GM21423 (cell line): Measurements from ENCODE around the gene PPP1R13B.

Experiments
- ATAC-seq: cut with Tn5 transposase; IDR thresholded peaks from one replicate; pipeline ENCODE4 v1.9.1; 2021; ENCODE audit warnings: mild to moderate bottlenecking, moderate library complexity; ENCODE audit not compliant: unreplicated experiment

PPP1R13B gene

GRCh38 chr14:103746701-103747100 lies 100.7 kb downstream of the PPP1R13B start:
- ATAC-seq = no peak

GRCh38 chr14:103745424-103745823 lies 102.0 kb downstream of the PPP1R13B start:
- no peak for ATAC-seq

- ATAC-seq = no peak
Measured at GRCh38 chr14:103744621-103745395, 102.6 kb downstream of the PPP1R13B start.

- no peak for ATAC-seq
Measured at GRCh38 chr14:103743691-103744090, 103.7 kb downstream of the PPP1R13B start.

- ATAC-seq = no peak
Measured at GRCh38 chr14:103742499-103743255, 104.7 kb downstream of the PPP1R13B start.

GRCh38 chr14:103741876-103742275 lies 105.5 kb downstream of the PPP1R13B start:
- ATAC-seq = no peak

GRCh38 chr14:103740991-103741689 lies 106.2 kb downstream of the PPP1R13B start:
- ATAC-seq = no peak

- ATAC-seq = no peak
Measured at GRCh38 chr14:103739793-103740501, 107.4 kb downstream of the PPP1R13B start.

- ATAC-seq = no peak
Measured at GRCh38 chr14:103739466-103739792, 107.9 kb downstream of the PPP1R13B start.

- ATAC-seq = no peak
Measured at GRCh38 chr14:103738701-103739451, 108.5 kb downstream of the PPP1R13B start.

GRCh38 chr14:103738166-103738565 lies 109.2 kb downstream of the PPP1R13B start:
- ATAC-seq = no peak

GRCh38 chr14:103737432-103738045 lies 109.8 kb downstream of the PPP1R13B start:
- ATAC-seq = no peak

- no peak for ATAC-seq
Measured at GRCh38 chr14:103736546-103737431, 110.6 kb downstream of the PPP1R13B start.

GRCh38 chr14:103735815-103736545 lies 111.4 kb downstream of the PPP1R13B start:
- ATAC-seq = no peak

- ATAC-seq = no peak
Measured at GRCh38 chr14:103735439-103735814, 111.9 kb downstream of the PPP1R13B start.

- ATAC-seq = no peak
Measured at GRCh38 chr14:103735022-103735421, 112.4 kb downstream of the PPP1R13B start.

- no peak for ATAC-seq
Measured at GRCh38 chr14:103734081-103734888, 113.1 kb downstream of the PPP1R13B start.
